CD14-positive monocyte (primary cell): ENCODE results near the gene ABTB2. TPM values are rescaled to one million over a fixed set of nuclear protein-coding genes. Genes with fewer than 3 reads are reported as not detected.

ENCODE experiments used
- DNase-seq, 3 donors: peaks; one replicate each; pipeline ENCODE4 v3.0.0-alpha.2; 2011 to 2022
- H2AFZ ChIP-seq: 2 replicates; pipeline ENCODE4 v1.6.0; 2012; ENCODE audit warnings: mild to moderate bottlenecking, low read depth, low read length, inconsistent platforms; ENCODE audit not compliant: insufficient read depth, poor library complexity, severe bottlenecking
- H3K27ac ChIP-seq, 2 donors: 1 replicate in 1 of 2; 2 replicates in 1 of 2; pipeline ENCODE4 v1.5.1; 2012 to 2013; ENCODE audit warnings: low read length in 2 of 2, control low read depth in 1 of 2, inconsistent platforms in 1 of 2, low read depth in 1 of 2, mild to moderate bottlenecking in 1 of 2
- H3K27me3 ChIP-seq, 2 donors: one replicate each; pipeline versions ENCODE4 v1.6.0 to v1.6.1; 2011 to 2013; ENCODE audit warnings: low read length in 2 of 2; ENCODE audit not compliant: control insufficient read depth in 2 of 2, insufficient read depth in 2 of 2
- H3K36me3 ChIP-seq, 2 donors: replicated peaks in 1 of 2; 1 replicate in 1 of 2; 2 replicates in 1 of 2; pipeline versions ENCODE4 v1.5.1 to v1.6.1; 2012 to 2013; ENCODE audit warnings: low read length in 2 of 2, control low read depth in 1 of 2, inconsistent platforms in 1 of 2, mild to moderate bottlenecking in 1 of 2; ENCODE audit not compliant: insufficient read depth in 2 of 2, control insufficient read depth in 1 of 2
- H3K4me1 ChIP-seq, 2 donors: 1 replicate in 1 of 2; 2 replicates in 1 of 2; pipeline versions ENCODE4 v1.5.1 to v1.6.1; 2012 to 2013; ENCODE audit warnings: low read length in 2 of 2, control low read depth in 1 of 2, inconsistent platforms in 1 of 2, mild to moderate bottlenecking in 1 of 2, moderate library complexity in 1 of 2; ENCODE audit not compliant: insufficient read depth in 2 of 2, control insufficient read depth in 1 of 2
- H3K4me2 ChIP-seq: replicated peaks from 2 replicates; pipeline ENCODE3; 2012; ENCODE audit warnings: low read length, moderate library complexity, mild to moderate bottlenecking; ENCODE audit not compliant: poor library complexity, severe bottlenecking; ENCODE audit errors: extremely low read depth
- H3K4me3 ChIP-seq, 3 experiments: fragments of 200-600 bp in 1 of 3; sonication (generic) in 1 of 3; replicated peaks in 1 of 3; 1 replicate in 2 of 3; 2 replicates in 1 of 3; pipeline ENCODE4 v1.5.1; 2011 to 2013; ENCODE audit warnings: low read length in 3 of 3, mild to moderate bottlenecking in 3 of 3, control low read depth in 2 of 3, low read depth in 2 of 3, inconsistent platforms in 1 of 3, moderate library complexity in 1 of 3
- H3K79me2 ChIP-seq: 2 replicates; pipeline ENCODE4 v1.6.0; 2012; ENCODE audit warnings: mild to moderate bottlenecking, control low read depth, inconsistent platforms, low read length, moderate library complexity; ENCODE audit not compliant: insufficient read depth
- H3K9ac ChIP-seq: 2 replicates; pipeline ENCODE4 v1.6.0; 2017; ENCODE audit warnings: low read length, mild to moderate bottlenecking; ENCODE audit not compliant: insufficient read depth, poor library complexity, severe bottlenecking
- H3K9me3 ChIP-seq, 2 donors: replicated peaks in 1 of 2; 1 replicate in 1 of 2; 2 replicates in 1 of 2; pipeline versions ENCODE4 v1.5.1 to v1.6.1; 2012 to 2013; ENCODE audit warnings: low read length in 2 of 2, control low read depth in 1 of 2; ENCODE audit not compliant: control insufficient read depth in 1 of 2, insufficient read depth in 1 of 2
- H4K20me1 ChIP-seq: 2 replicates; pipeline ENCODE4 v1.6.0; 2012; ENCODE audit warnings: mild to moderate bottlenecking, low read length, control low read depth, moderate library complexity; ENCODE audit not compliant: insufficient read depth
- H3K27ac Mint-ChIP-seq, 7 donors: one replicate each; pipeline ENCODE4 v1.8.0; 2020; ENCODE audit warnings: mild to moderate bottlenecking in 7 of 7, mixed read lengths in 7 of 7, moderate library complexity in 6 of 7, inconsistent platforms in 2 of 7
- H3K27me3 Mint-ChIP-seq, 3 donors: one replicate each; pipeline ENCODE4 v1.8.0; 2021 to 2022; ENCODE audit warnings: low read depth in 3 of 3, mild to moderate bottlenecking in 3 of 3, mixed read lengths in 3 of 3, moderate library complexity in 3 of 3, inconsistent platforms in 1 of 3
- H3K36me3 Mint-ChIP-seq, 2 donors: one replicate each; pipeline ENCODE4 v1.8.0; 2020; ENCODE audit warnings: mixed read lengths in 2 of 2, inconsistent platforms in 1 of 2, mild to moderate bottlenecking in 1 of 2
- H3K4me1 Mint-ChIP-seq: one replicate; pipeline ENCODE4 v1.8.0; 2020; ENCODE audit warnings: mild to moderate bottlenecking, mixed read lengths
- H3K4me3 Mint-ChIP-seq, 2 donors: one replicate each; pipeline ENCODE4 v1.8.0; 2020; ENCODE audit warnings: mild to moderate bottlenecking in 2 of 2, mixed read lengths in 2 of 2, moderate library complexity in 1 of 2
- H3K9me3 Mint-ChIP-seq, 7 donors: one replicate each; pipeline ENCODE4 v1.8.0; 2020 to 2022; ENCODE audit warnings: mixed read lengths in 7 of 7, mild to moderate bottlenecking in 6 of 7, moderate library complexity in 6 of 7, inconsistent platforms in 2 of 7
- CTCF ChIP-seq: fragments of 200-600 bp; IDR thresholded peaks from one replicate; pipeline ENCODE4 v1.8.0; 2022; ENCODE audit warnings: antibody characterized with exemption, mild to moderate bottlenecking
- WGBS: methylation state at CpG from one replicate; pipeline ENCODE4 v1.1.5; 2013; ENCODE audit warnings: missing lambda C conversion rate; ENCODE audit not compliant: insufficient coverage; 5-methylcytosine and 5-hydroxymethylcytosine counted together
- intact Hi-C, 2 donors: fragments of 100-400 bp; cut with micrococcal nuclease; formaldehyde crosslinking; loops; one replicate each; pipeline versions ENCODE4 v1.15.0 to v1.15.1; 2023
- polyA plus RNA-seq, 3 donors: library from polyadenylated mRNA; depleted of rRNA in 1 of 3; unstranded in 2 of 3; stranded (reverse) in 1 of 3; fragments of 300-500 nt in 2 of 3; fragments of >200 nt in 1 of 3; fragmentation: Illumina TruSeq in 2 of 3; gene quantifications; 1 replicate in 2 of 3; 2 replicates in 1 of 3; pipeline ENCODE4 v1.2.3, GENCODE V29; 2012 to 2021

The ABTB2 gene
- polyA plus RNA-seq, 3 donors, result 0.25 to 1.7 (median 0.26) TPM

GRCh38 chr11:34120651-34121050 lies 237.2 kb downstream of the ABTB2 start:
- 95% methylated on average over 4 of the region's 4 CpGs for WGBS
- H3K9me3 Mint-ChIP-seq, result no peaks in the 10 kb centered on the region

GRCh38 chr11:34114471-34114870 lies 243.3 kb downstream of the ABTB2 start:
- TF ChIP-seq CTCF, result no peak
- intact Hi-C loops, result no loop called here
- H3K27ac ChIP-seq, result no peak overlapping the region
- peaks cover 87 to 98% of the 10 kb centered on the region in 2 donors for H3K36me3 ChIP-seq
- Mint-ChIP-seq H3K9me3 (no peaks in the 10 kb centered on the region), H3K36me3 (peaks cover 82 to 87% of the 10 kb centered on the region in 2 donors), H3K4me1 (no peaks in the 10 kb centered on the region), H3K27ac (no peak overlapping the region), H3K4me3 (no peak overlapping the region), H3K27me3 (no peaks in the 10 kb centered on the region)
- no peak for DNase-seq
- no peak overlapping the region for H2AFZ ChIP-seq
- peaks cover 1% of the 10 kb centered on the region for H3K79me2 ChIP-seq
- H3K27me3 ChIP-seq, result no peaks in the 10 kb centered on the region
- no peak overlapping the region for H3K4me3 ChIP-seq
- WGBS, result 96% methylated on average over 3 of the region's 5 CpGs
- H3K9ac ChIP-seq, result no peak overlapping the region
- no peaks in the 10 kb centered on the region for H4K20me1 ChIP-seq
- H3K9me3 ChIP-seq, result no peaks in the 10 kb centered on the region
- no peak overlapping the region for H3K4me2 ChIP-seq
- H3K4me1 ChIP-seq, result no peaks in the 10 kb centered on the region

More at GRCh38 chr11:34120651-34121050, 237.2 kb downstream of the ABTB2 start:
- H3K27ac ChIP-seq, result no peak overlapping the region
- no peak overlapping the region for H3K4me2 ChIP-seq
- no peak for TF ChIP-seq CTCF
- no peak overlapping the region for H3K4me3 ChIP-seq
- peaks cover 87 to 95% of the 10 kb centered on the region in 2 donors for H3K36me3 ChIP-seq
- peak overlapping the region in 1 of 7 donors; percentile 22 for H3K27ac Mint-ChIP-seq
- H3K27me3 Mint-ChIP-seq, result peaks cover 0 to 3% (median 0%) of the 10 kb centered on the region in 3 donors
- intact Hi-C loops, result no loop called here
- H3K9me3 ChIP-seq, result no peaks in the 10 kb centered on the region
- H3K9ac ChIP-seq, result no peak overlapping the region
- no peak overlapping the region for H3K4me3 Mint-ChIP-seq
- no peaks in the 10 kb centered on the region for H3K4me1 Mint-ChIP-seq
- no peaks in the 10 kb centered on the region for H3K79me2 ChIP-seq
- H3K36me3 Mint-ChIP-seq, result peaks cover 84 to 90% of the 10 kb centered on the region in 2 donors
- no peak for DNase-seq
- H4K20me1 ChIP-seq, result no peaks in the 10 kb centered on the region
- no peaks in the 10 kb centered on the region for H3K4me1 ChIP-seq
- H2AFZ ChIP-seq, result no peak overlapping the region
- no peaks in the 10 kb centered on the region for H3K27me3 ChIP-seq
